HG02943 (cell line): Measurements from ENCODE around the gene TMEM108.

ENCODE experiments used
- ATAC-seq: cut with Tn5 transposase; IDR thresholded peaks from one replicate; pipeline ENCODE4 v1.9.1; 2021; ENCODE audit warnings: mild to moderate bottlenecking, low read depth, moderate library complexity; ENCODE audit not compliant: unreplicated experiment

The TMEM108 gene

GRCh38 chr3:133400006-133400515 is 361.9 kb downstream of the TMEM108 start, which contains the start of gene BFSP2:
TSS of gene BFSP2 (plus strand) at chr3:133400056. CDS start at chr3:133400084, 28 bp downstream.
- no peak for ATAC-seq

- no peak for ATAC-seq
These were observed 363.4 kb downstream of the TMEM108 start for GRCh38 chr3:133401374-133402135.

DNA sequence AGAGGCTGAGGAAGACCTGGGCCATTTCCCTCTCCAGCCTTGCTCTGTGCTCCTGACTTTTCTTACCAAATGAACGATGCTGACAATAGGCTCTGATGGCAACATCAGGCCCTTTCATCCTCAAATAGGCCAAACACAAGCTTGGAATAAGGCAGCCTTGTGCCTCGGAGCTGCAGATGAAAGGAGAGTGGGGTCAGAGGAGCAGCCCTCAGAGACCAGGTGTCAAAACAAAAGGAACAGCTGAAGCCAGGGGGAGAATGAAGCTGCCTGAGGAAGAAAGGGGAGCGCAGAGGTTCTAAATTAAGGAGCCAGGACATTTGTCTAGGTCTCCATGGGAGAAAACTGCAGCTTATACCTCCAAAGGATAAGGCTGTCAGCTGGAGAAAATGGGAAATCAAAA is 366.7 kb downstream of the TMEM108 start:
- ATAC-seq, result no peak

DNA sequence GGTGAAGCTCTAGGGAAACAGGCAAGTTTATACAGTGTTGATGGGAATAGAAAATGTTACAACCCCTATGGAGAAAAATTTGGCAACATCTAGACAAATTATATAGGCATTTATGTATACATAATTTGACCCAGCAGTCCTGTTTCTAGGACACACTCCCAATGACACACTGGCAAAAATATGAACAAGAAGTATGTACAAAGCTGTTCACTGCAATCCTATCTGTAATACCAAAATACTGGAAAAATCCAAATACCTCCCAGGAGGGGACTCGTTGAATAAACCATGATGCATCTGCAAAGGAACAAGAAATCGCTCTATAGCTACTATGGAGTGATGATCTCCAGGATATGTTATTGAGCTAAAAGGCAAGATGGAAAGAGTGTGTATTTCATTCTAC is 370.2 kb downstream of the TMEM108 start:
- no peak for ATAC-seq

GRCh38 chr3:133408961-133409360 is 370.8 kb downstream of the TMEM108 start:
- no peak for ATAC-seq

GRCh38 chr3:133410191-133410892 is 372.2 kb downstream of the TMEM108 start:
- no peak for ATAC-seq

DNA sequence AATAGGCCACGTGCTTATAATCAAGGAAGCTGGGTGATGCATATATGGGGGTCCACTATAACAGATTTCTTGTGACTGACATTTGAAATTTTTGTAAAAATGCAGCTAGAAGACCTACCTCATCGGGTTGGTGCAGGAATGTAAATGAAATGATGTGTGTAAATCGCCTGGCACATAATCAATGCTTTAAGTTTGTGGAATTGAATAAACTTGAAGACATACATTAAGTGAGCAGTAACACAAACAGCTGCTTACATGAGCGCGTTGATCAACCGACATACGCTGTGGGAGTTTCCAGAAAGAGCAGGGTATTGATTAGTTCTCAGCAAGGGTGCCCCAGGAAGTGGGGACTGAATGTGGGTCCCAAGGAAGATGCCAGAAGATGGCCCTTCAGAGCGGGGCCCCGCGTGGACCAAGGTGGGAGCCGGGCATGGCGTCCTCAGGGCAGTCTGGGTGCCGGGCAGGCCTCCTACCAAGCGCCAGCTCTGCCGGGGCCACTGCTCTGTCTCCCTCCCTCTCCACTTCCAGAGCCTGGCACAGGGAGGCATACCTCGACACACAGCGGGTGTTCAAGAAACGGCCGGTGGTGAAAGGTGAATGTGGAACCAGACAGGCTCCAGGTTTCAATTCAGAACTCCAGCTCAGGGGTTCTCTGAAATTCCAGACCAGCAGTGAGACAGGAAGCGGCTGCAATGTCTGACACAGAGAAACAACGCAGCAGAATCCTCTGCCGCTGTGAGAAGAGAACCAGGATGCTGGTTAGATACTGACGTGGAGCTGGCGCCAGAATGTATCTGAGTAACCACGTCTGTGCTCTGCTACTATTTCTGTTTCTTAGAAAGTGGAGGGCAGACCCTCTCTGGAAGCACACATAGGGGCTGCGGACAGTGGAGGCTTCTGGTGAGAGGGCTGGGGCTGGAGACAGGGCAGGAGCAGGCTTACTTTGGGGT is 374.3 kb downstream of the TMEM108 start:
- ATAC-seq, result no peak

GRCh38 chr3:133413161-133414020 is 375.2 kb downstream of the TMEM108 start:
- no peak for ATAC-seq

- ATAC-seq, result no peak
These were observed 375.8 kb downstream of the TMEM108 start for GRCh38 chr3:133414021-133414392.

GRCh38 chr3:133418361-133418760 is 380.2 kb downstream of the TMEM108 start:
- ATAC-seq, result no peak

GRCh38 chr3:133419151-133419909 is 381.1 kb downstream of the TMEM108 start:
- ATAC-seq, result no peak

GRCh38 chr3:133424937-133425869 is 387.0 kb downstream of the TMEM108 start:
- ATAC-seq, result no peak

GRCh38 chr3:133425898-133426297 is 387.7 kb downstream of the TMEM108 start:
- no peak for ATAC-seq

DNA sequence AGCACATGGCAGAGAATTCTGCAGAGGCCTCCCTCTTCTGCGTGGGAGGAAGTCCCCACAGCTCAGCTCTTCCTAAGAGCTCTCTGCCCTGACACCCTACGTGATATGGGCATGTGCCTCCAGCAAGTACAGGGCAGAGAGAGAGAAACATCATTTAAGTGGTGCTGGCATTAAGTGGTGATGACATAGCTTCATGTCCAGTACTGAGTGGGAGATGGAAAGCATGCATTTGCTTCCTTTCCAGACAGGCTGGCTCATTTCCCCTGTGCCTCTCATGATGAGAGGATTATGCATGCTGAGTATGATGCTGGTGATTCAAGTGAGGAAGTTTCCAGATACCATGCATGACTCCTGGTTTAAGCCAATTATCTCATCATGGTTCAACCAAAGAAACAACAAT is 388.5 kb downstream of the TMEM108 start:
- ATAC-seq, result no peak

DNA sequence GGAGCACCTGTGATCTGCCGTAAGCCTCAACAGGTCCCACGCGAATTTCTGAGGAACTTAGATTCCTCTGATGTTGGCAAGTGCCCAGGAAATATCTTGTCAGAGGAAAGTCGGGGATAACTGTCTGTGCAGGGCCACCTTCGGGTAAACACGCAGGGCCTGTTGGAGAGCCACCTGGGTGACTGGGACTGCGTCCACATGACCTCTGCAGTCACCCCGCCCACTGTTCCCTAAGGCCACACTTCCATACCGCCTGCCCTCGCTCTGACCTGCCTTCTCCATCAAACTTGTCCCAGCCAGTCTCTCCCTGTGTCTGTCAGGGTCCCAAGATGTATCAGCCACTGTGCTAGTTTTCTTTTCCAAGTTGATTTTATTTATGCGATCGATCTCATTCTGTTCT is 390.4 kb downstream of the TMEM108 start:
- ATAC-seq, result no peak

- ATAC-seq, result no peak
These were observed 390.9 kb downstream of the TMEM108 start for GRCh38 chr3:133429063-133429462.

DNA sequence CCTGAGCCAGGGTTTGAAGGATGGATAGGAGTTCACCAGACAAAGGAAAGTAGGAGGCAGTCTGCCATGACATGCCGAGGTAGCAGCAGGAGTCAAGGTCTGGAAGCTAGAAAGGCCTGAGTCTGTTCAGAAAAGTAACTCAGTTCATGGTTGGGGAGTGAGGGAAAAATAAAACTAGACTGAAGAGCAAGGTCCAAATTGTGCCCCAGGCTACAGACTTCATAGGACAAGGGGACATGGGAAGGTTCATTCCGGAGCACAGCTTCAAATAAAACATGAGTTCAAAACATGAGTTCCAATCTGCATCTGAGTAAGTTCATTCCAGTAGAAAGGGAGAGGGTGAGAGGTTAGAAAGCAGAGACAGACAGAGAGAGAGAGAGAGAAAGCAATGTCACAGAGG is 401.4 kb downstream of the TMEM108 start:
- ATAC-seq, result no peak

DNA sequence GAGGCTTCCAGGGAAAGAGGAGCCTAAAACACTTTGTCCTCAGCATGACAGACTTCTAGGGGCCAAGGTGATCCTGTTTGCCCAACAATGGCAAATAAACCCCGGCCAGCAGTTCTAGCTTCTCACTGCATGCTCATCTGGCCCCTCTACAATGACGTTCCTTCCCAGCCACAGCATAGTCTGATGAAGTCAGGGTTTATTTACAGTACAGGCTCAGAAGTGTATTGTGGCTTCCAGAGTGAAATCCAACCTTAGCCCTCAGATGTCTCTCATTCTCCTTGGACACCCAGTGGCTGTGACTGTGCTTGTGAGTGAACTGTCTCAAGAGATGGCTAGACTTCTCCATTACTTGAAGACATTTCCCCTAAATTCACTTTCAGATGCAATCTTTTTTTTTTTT is 402.5 kb downstream of the TMEM108 start:
- ATAC-seq, result no peak
